ENCODE data around the gene LRRC23.
A peak's percentile ranks its signal among the peaks of the same experiment; 100 is the strongest.

Gene LRRC23

GRCh38 chr12:6957151-6957701, 52.6 kb downstream of the LRRC23 start:
- DNase-seq (ENCODE audit: low read depth): no peak

GRCh38 chr12:6957741-6958608, 53.4 kb downstream of the LRRC23 start:
- DNase-seq (ENCODE audit: low read depth): no peak

GRCh38 chr12:6958609-6959057, 54.0 kb downstream of the LRRC23 start:
- DNase-seq (ENCODE audit: low read depth): no peak

- peak; percentile 64 for DNase-seq (ENCODE audit: low read depth)
Measured at GRCh38 chr12:6959058-6959804, 54.6 kb downstream of the LRRC23 start.

- DNase-seq (ENCODE audit: low read depth): no peak
Measured at GRCh38 chr12:6959805-6960592, 55.4 kb downstream of the LRRC23 start.

GRCh38 chr12:6960593-6961277, 56.1 kb downstream of the LRRC23 start:
- no peak for DNase-seq (ENCODE audit: low read depth)

- DNase-seq (ENCODE audit: low read depth): peak; percentile 80
Measured at GRCh38 chr12:6961278-6961694, 56.7 kb downstream of the LRRC23 start.

- no peak for DNase-seq (ENCODE audit: low read depth)
Measured at GRCh38 chr12:6961695-6962284, 57.2 kb downstream of the LRRC23 start.

- no peak for DNase-seq (ENCODE audit: low read depth)
Measured at GRCh38 chr12:6962285-6963015, 57.8 kb downstream of the LRRC23 start.

GRCh38 chr12:6963016-6963731, 58.6 kb downstream of the LRRC23 start:
- DNase-seq (ENCODE audit: low read depth): no peak

Data from activated T-cell treated with anti-CD3 and anti-CD28 coated beads for 1 hour (primary cell).